ENCODE results near the gene FTSJ1.
"Not testable (repeated sequence)": the region's sequence is repeated elsewhere in the genome, so short reads cannot be mapped to it uniquely, and the experiment has no call there.

Gene FTSJ1, protein sequence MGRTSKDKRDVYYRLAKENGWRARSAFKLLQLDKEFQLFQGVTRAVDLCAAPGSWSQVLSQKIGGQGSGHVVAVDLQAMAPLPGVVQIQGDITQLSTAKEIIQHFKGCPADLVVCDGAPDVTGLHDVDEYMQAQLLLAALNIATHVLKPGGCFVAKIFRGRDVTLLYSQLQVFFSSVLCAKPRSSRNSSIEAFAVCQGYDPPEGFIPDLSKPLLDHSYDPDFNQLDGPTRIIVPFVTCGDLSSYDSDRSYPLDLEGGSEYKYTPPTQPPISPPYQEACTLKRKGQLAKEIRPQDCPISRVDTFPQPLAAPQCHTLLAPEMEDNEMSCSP

DNA sequence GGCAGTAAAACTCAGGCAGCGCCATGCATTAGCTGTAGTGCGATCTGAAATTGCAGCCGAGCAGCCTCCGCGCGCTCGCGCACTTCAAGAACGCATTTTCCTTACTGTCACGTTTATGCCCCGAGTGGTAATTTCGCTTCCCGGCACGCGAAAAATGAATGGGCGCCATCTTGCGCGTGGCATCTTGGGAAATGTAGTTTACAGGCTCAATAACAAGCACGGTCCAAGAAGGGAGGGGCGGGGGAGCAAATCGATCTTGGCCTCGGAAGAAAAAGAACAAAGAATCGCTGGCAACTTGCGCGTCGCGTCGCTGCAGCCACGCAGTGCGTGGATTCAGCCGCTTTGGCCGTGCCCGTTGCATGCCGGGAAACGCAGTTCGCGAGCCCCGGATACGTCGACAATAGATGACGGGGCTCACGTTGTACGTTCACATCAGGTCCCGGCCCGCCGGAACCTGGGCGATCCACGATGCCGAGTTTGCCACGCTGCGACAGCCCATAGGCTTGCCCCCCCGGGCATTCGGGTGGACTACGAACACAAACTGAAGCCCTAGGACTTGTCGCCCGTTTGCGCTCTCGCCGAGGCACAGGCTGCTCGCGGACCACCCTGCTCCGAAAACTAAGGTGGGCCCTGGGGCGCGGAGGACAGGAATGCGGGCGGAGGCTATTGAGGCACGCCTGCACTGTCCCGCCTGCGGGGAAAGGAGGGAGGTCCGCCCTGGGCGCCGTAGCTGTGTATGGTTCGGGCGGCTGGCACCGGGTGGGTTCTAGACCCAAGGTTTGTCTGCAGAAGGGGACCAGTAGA lies at the start of gene FTSJ1:
Gene FTSJ1, plus strand, starts transcription at position 426 of the 804 bp plus-strand sequence. CDS start 1,849 bp downstream, outside the sequence.
- DNase-seq (ENCODE audit: low read depth in 2 of 2), result peak; percentile 83 to 86

DNA sequence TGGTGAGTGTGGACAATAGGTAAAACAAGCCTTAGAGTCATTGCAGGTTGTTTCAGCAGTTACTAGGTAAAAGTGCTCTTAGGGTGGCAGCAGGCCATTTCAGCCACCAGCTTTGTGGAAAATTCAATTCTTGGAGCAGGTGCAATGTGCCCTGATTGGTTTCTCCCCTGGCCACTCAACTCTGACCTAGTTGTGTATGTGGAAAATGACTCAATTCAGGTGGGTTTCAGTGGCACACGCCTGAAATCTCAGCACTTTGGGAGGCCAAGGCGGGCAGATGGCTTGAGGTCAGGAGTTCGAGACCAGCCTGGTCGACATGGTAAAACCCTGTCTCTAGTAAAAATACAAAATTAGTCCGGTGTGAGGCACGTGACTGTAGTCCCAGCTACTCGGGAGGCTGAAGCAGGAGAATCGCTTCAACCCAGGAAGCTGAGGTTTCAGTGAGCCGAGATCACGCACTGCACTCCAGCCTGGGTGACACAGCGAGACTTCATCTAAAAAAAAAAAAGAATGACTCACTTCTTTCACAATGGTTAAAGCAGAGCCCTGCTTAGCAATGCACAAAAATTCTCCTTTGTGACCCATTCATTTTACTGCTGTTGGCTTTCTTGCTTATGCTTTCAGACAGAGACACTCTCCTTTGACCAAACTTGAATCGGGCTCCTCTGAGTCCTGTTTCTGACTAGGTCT lies 48.8 kb upstream of the FTSJ1 start:
- not testable (repeated sequence) for DNase-seq (ENCODE audit: low read depth in 2 of 2)

DNA sequence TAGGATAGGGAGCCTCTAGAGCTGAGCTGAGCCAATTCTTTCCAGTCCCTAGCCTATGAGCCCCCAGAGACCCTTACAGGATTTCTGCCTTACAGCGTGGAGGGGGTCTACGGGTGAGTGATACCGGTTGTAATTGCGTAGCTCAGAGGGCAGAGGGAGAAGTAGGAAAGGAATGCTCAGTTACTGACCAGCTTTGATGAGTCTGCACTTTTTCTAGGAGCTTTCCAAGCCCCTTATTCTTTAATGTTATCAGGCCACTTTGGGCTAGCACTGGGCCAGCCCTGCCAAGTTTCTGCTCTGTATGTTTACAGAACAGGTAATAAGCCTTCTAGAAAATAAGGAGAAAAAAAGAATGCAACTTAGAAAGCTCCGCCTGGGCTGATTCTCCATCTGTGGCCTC lies 46.4 kb upstream of the FTSJ1 start:
- DNase-seq (ENCODE audit: low read depth in 2 of 2), result not testable (repeated sequence)

DNA sequence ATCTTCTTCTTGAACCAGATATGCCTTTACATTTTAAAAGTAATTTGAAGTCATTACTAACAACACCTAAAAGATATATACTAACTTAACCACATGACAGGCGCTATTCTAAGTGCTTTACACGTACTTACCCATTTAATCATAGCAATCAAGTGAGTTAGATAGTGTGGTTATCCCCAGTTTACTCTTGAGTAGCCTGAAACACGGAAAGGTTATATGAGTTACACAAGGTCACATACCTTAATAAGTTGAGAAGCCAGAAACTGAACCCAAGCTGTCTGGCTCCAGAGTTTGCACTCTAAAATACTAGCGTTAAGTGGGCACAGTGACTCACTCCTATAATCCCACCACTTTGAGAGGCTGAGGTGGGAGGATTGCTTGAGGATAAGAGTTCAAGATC lies 45.8 kb upstream of the FTSJ1 start:
- not testable (repeated sequence) for DNase-seq (ENCODE audit: low read depth in 2 of 2)

DNA sequence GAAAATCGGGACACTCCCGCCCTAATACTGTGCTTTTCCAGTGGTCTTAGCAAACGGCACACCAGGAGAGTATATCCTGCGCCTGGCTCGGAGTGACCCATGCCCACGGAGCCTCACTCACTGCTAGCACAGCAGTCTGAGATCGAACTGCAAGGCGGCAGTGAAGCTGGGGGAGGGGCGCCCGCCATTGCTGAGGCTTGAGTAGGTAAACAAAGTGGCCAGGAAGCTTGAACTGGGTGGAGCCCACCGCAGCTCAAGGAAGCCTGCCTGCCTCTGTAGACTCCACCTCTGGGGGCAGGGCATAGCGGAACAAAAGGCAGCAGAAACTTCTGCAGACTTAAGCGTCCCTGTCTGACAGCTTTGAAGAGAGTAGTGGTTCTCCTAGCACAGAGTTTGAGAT lies 42.3 kb upstream of the FTSJ1 start:
- not testable (repeated sequence) for DNase-seq (ENCODE audit: low read depth in 2 of 2)

DNA sequence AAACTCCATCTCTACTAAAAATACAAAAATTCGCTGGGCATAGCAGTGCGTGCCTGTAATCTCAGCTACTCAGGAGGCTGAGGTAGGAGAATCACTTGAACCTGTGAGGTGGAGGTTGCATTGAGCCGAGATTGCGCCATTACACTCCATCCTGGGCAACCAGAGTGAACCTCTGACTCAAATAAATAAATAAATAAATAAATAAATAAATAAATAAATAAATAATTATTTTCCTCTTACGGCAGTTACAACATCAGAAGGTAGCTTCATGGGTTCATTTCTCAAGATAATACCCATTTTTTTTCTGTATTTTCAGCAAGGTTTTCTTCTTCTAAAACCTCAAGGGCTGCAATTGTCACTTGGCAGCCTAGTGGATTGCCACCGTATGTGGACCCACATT lies 28.8 kb upstream of the FTSJ1 start:
- not testable (repeated sequence) for DNase-seq (ENCODE audit: low read depth in 2 of 2)

DNA sequence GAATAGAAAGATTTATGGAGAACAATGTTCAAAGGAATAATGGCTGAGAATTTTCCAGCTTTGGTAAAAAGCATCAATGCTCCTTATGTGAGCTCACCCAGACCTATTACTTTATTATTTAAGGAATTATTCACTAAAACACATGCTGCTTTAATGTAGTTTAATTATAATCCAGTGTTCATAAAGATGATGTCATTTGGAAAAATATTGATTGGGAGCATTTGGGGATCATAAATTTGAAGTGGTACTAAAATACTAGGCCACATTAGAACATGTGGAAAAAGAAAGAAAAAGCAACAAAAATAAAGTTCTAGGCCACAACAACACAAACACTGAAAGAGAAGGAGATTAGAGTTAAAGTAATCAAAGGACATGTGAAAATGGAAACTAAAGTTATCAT lies 25.9 kb upstream of the FTSJ1 start:
- no peak for DNase-seq (ENCODE audit: low read depth in 2 of 2)

DNA sequence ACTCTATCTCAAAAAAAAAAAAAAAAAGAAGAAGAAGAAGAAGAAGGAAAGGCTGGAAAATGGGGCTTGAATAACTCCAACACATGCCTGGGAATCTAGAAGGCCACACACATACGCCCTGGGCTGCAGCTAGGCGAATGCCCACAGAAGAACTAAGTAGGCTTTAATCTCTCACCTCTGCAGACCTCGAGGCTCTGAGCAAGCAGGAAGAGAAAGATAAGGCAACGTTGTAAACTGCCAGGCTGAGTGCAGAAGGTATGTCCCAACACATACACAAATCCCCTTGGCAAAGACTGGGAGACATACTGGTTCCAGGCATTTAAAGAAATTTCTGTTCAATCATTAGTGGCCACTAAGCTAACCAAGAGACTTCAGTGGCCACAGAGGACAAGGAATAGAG lies 24.3 kb upstream of the FTSJ1 start:
- no peak for DNase-seq (ENCODE audit: low read depth in 2 of 2)

DNA sequence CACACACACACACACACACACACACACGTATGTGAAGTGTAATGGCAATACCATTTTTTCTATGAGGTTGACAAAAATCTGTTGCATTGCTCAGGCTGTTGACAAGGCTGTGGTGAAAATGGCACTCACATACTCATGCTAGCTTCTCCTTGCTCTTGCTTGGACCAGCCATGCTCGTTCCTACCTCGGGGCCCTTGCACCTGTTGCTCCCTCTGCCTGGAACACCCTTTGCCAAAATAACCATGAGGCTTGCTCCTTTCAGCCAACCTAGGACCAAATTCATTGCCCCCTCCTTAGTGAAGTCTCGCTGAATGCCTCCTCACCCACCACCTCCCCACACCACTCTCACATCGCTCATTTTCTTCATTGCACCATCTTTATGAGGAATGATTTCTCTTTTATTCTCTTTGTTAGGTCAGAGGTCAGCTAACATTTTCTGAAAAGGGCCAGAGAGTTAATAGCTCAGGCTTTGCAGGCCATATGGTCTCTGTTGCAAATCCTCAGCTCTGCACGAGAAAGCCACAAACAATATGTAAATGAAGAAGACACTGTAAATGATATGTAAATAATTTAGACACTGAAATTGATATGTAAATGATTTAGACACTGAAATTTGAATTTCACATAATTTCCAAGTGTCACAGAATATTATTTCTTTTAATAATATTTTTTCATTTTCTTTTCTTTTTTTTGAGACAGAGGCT lies 19.2 kb upstream of the FTSJ1 start:
- DNase-seq (ENCODE audit: low read depth in 2 of 2), result no peak

DNA sequence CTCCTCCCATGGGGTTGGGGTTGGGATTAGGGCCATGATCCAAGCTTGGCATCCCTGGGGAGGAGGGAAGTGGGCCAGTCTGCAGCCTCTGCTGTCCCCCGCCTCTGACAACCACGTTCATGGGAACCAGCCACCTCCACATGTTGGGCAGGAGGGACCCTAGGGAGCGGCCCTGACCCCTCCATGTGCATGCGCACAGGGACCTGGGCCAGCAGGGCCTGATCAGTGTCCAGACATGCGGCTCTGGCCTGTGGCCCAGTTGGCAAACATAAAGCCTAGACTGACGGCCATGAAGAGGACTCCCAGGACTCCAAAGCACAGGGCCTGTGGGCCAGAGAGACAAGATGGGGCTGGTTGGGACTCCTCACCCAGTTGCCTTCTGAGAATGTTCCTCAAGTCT lies 17.3 kb upstream of the FTSJ1 start:
- DNase-seq (ENCODE audit: low read depth in 2 of 2), result no peak

DNA sequence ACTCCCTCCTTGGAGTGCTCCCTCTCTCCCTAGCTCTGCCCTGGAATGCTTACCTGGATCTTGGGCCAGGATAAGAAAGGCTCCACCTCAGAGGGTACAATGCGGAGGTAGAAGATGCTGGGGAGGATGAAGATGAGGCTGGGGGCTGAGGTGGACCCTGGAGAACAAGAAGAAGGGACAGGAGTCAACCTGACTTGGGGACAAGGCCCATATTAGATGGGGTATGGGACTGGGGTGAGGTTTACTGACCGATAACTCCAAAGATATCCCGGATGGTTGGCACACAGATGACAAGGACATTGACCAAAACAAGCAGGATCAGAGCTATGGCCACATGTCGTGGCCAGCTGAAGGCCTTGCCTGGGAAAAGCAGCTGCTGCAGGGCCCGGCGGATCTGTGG lies 16.5 kb upstream of the FTSJ1 start:
- DNase-seq (ENCODE audit: low read depth in 2 of 2), result no peak

DNA sequence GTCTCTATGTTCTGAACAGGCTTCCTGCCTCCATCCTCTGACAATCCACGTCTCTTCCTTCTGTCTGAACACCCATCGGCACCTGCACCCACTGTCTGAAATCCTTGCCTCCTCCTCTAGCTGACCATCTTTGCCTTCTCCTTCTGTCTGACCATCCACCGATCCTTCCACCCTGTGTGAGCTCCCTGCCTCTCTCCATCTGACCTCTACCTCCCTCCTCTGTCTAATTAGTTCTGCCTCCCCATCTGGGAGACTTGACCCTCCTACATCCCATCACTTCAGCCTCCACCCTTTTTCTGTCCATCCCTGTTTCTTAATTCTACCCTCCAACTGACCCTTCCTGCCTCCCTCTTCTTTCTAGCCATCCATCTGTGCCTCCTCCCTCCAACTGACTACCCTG lies 16.0 kb upstream of the FTSJ1 start:
- no peak for DNase-seq (ENCODE audit: low read depth in 2 of 2)

DNA sequence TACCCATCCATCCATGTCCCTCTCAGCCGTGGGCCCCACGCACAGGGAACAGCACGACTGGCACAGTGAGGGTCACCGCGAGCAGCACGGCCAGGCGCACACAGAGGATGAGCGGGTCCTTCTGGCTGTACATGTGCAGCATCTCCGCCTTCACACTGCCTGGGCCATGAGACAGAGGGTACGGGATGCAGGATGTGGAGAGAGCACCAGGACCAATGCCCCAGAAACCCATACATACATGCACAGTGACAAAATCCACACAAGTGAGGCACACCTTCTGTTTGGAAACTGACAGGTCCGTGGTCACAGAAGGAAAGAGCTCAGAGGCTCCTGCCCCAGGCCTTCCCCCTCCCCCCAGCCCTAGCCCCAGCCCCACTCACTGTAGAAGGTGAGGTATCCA lies 15.4 kb upstream of the FTSJ1 start:
- DNase-seq (ENCODE audit: low read depth in 2 of 2), result no peak

DNA sequence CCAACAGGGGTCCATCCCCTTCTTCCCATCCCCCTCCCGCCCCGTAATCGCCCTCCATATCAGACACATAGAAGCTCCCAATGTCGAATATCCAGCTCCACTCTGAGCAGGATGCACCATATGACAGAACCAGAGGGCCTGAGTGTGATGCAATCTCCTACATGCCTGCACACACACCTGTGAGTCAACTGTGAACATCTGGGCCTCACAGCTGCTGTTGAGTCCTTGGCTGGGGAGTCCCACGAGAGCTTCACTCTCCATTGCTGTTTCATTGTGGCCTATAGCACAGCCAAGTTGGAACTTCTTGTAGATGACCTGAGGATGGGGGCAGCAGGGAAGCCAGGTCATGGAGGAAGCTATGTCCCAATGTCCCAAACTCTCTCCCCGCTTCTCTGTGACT lies 14.2 kb upstream of the FTSJ1 start:
- DNase-seq (ENCODE audit: low read depth in 2 of 2), result no peak

DNA sequence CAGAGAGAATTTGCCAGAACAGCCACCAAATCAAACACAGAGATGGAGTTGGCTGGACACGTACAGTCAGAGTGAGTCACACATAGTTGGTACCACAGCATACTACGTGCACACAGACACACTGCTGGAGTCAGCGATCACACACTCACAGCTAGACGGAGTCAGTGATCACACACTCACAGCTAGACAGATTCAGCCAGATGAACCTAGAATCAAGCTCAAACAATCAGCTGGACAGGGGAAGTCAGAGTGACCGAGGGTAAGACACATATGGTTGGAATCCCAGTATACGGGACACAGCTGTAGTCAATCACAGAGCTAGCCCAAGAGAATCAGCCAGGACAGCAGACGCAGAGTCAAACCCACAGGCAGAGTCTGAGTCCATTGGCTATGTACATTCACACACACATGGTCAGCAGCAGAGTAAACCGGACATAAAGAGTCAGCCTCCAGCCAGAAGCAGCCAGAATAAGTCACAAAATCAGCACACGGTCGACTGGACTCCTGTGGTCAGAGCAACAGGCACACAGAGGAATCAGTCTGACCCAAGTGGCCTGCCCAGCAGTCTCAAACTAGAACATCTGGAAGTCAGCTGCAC lies 10.6 kb upstream of the FTSJ1 start:
- no peak for DNase-seq (ENCODE audit: low read depth in 2 of 2)

DNA sequence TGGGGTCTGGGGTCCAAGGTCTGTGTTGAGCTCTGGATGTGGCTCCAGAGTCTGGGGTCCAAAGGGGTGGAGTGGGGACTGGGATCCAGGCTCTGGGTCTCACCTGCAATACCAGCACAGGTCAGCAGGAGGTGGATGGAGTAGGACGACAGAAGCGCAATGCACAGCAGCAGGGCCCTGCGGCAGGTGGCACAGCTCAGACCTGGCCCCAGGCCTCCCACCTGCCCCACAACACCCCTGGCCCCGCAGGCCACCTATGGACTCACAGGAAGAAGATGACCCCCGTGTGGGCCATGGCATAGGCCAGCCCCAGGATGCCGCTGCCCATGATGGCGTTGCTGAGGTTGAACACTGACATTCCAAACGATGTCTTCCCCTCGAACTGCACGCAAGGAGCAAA lies 9.3 kb upstream of the FTSJ1 start:
- DNase-seq (ENCODE audit: low read depth in 2 of 2), result no peak

DNA sequence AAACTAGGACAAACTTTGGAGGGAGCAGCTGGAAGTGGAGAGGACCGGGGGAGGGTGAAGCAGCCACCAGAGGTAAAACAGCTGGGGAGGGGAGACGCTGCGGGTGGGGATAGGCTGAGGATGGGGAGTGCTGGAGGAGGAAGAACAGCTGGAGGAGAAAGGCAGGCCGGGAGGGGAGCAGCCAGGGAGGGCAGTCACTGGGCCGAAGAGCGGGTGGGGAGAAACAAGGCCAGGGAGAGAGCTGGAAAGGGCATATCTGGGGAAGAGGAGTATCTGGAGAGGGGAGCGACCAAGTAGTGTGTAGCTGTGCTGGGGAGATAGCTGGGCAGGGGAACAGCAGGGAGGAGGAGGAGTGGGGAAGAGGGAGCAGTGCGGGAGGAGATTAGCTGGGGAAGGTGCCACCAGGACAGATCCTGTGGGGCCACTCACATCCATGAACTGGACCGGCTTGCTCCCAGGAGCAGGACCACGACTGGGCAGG lies 8.7 kb upstream of the FTSJ1 start:
- DNase-seq (ENCODE audit: low read depth in 2 of 2), result no peak

DNA sequence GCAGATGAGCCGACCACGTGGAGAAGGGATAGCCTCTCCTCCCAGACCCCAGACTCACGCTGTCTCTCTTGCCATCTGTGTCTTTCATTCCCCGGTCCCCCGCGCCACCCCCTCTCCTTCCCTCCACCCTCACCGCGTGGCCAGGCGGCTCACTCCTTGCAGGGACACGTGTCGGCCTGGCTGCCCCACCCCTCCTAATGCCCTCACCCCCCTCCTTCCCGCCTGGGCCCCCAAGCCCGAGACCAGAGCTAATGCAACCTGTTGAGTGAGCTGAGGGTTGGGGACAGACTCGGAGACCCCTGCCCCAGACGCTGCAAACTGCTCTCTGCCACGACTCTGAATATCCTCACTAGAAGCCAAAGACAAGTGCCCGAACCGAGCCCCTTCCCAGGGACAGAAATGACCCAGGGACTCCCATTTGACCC lies 7.7 kb upstream of the FTSJ1 start:
- DNase-seq (ENCODE audit: low read depth in 2 of 2), result peak; percentile 38 to 46

DNA sequence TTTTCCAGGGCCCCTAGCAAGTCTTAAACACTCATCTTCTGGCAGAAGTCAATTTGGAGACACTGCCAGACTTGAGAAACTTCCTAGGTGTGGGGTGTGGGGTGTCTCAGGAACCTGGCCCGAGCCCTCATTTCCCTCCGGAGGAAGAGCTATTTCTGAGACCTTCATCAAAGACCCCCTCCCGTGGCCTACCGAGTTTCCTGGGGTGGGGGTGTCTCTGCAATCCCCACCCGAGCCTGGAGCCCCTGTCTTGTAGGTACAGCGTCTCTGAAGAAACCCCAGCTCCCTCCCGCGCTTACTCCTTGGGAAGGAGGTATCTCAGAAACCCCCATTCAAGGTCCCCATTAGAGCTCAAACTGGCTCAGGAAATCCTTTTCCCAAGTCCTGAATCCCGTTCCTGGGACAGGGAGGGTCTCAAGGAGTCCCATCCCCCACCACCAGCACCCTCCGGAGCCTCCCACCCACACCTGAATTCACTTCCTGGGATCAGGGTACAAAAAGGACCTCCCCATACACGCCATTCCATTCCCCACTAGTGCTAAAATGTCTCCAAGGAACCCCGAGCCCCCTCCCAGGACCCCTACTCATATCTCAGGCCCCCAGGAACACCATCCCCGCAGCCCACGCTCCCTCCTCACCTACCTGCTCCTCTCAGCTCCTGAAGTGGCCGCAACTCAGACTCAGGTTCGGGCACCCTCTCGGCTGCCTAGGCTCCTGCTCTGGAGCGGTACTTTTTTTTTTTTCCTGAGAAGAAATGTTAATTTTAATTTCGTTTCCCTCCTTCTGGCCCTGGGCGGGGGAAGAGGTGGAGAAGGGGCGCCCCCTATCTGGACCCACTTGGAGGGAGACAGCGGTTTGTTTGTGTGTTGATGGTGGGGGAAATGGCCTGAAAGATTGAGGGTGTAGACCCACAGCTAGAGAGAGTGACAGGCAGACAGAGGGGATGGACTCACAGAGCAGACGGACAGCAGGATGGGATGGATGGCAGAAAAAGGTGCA lies 7.0 kb upstream of the FTSJ1 start:
- DNase-seq (ENCODE audit: low read depth in 2 of 2), result peak in 1 of 2 donors; percentile 26

All from stimulated activated CD8-positive, alpha-beta memory T cell treated with anti-CD3 and anti-CD28 coated beads, Interleukin-7, amount 100 ng/mL, for 4 hours (primary cell).